Activated CD8-positive, alpha-beta memory T cell treated with anti-CD3 and anti-CD28 coated beads for 1 hour (primary cell): Measurements from ENCODE around the gene WNT10A.
A peak's percentile ranks its signal among the peaks of the same experiment; 100 is the strongest.
"Not testable (repeated sequence)": the region's sequence is repeated elsewhere in the genome, so short reads cannot be mapped to it uniquely, and the experiment has no call there.

Experiments used
- DNase-seq, 2 donors: peaks; one replicate each; pipeline ENCODE4 v3.0.0-alpha.2; 2020; ENCODE audit warnings: low read depth in 1 of 2; ENCODE audit errors: extremely low read depth in 1 of 2

WNT10A gene

GRCh38 chr2:218880102-218880858 lies at the start of gene WNT10A:
WNT10A (plus strand) TSS chr2:218880852; CDS start chr2:218880996, 144 bp downstream.
- peak; percentile 73 to 76 for DNase-seq

- DNase-seq = no peak
Measured at GRCh38 chr2:218831378-218831990, 49.2 kb upstream of the WNT10A start, which contains the start of gene PRKAG3. PRKAG3 (minus strand) TSS chr2:218831803.

GRCh38 chr2:218832081-218832480 lies 48.6 kb upstream of the WNT10A start:
- no peak for DNase-seq

DNA sequence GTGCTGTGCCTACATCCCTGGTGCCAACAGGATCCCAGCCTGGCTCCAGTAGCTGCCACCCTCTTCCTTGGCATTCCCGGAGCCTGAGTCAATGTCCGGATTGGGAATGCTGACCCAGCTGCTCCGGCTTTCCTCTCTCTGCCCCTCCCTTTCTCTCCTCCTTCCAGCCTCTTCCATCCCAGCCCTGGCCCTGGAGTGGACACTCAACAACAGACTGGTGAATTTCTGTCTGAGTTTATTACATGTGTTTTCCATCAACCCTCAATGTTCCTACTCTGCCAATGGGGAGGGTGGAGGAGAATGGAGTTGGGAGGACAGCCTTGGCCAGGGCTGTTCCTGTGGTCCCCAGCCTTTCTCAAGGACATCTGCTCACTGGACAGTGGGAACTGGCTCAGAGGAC lies 48.1 kb upstream of the WNT10A start:
- DNase-seq = no peak

- DNase-seq = no peak
Measured at GRCh38 chr2:218833023-218833609, 47.5 kb upstream of the WNT10A start.

DNA sequence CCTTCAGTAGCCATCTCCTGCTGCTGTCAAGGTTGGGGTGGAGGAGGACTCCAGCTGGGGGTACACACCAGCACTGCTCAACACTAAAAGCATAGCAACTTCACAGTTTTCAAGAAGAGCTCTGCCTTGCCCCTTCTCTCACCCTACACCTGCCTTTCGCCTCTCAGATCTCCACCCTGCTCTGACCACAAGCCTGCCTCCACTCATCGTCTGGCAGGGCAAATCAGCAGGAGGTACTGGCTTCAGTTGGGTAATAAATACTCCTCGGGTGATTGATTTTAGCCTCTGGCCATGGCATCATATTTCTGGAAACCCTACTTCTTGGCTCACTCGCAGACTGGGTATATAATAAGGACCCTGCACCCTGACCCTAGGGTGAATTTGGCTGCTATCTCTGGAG lies 46.0 kb upstream of the WNT10A start:
- DNase-seq = no peak

- DNase-seq = no peak
Measured at GRCh38 chr2:218837495-218837894, 43.2 kb upstream of the WNT10A start.

DNA sequence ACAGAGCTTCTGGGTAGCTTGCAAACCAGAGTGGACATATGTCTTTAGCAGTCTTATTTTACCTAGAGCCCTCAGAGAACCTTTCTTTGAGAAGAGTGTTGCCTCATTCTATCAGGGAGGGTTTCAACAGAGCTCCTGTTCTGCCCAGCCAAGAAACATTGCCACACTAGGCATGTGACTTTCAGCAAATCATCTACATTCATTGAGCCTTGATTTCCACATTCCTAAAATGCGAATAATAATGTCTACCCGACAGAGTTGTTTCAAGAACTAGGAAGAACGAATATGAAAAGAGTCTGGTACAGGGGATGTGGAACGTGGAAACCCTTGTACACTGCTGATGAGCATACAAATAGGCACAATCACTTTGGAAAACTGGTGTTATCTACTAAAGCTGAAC lies 41.2 kb upstream of the WNT10A start:
- DNase-seq = no peak

- DNase-seq = no peak
Measured at GRCh38 chr2:218839888-218840287, 40.8 kb upstream of the WNT10A start.

- DNase-seq = not testable (repeated sequence)
Measured at GRCh38 chr2:218844334-218844733, 36.3 kb upstream of the WNT10A start.

DNA sequence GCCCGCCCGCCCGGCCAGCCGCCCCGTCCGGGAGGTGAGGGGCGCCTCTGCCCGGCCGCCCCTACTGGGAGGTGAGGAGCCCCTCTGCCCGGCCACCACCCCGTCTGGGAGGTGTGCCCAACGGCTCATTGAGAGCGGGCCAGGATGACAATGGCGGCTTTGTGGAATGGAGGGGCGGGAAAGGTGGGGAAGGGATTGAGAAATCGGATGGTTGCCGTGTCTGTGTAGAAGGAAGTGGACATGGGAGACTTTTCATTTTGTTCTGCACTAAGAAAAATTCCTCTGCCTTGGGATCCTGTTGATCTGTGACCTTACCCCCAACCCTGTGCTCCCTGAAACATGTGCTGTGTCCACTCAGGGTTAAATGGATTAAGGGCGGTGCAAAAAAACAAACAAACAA lies 33.7 kb upstream of the WNT10A start:
- DNase-seq = not testable (repeated sequence)

DNA sequence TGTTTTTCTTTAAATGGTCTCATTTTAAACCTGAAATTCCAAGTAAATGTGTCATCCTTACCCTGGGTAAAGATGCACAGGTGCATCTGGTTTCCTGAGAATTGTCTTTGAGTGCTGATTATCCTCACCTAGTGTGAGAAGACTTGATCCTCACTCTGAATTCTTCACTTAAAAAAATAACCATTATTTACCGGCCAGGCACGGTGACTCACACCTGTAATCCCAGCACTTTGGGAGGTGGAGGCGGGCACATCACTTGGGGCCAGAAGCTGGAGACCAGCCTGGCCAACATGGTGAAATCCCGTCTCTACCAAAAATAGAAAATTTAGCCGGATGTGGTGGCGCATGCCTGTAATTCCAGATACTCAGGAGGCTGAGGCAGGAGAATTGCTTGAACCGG lies 30.9 kb upstream of the WNT10A start:
- DNase-seq = no peak

GRCh38 chr2:218850796-218851195 lies 29.9 kb upstream of the WNT10A start:
- no peak for DNase-seq

- DNase-seq = no peak
Measured at GRCh38 chr2:218851286-218851685, 29.4 kb upstream of the WNT10A start.

- DNase-seq = peak; percentile 18 to 58
Measured at GRCh38 chr2:218852911-218853667, 27.6 kb upstream of the WNT10A start.

DNA sequence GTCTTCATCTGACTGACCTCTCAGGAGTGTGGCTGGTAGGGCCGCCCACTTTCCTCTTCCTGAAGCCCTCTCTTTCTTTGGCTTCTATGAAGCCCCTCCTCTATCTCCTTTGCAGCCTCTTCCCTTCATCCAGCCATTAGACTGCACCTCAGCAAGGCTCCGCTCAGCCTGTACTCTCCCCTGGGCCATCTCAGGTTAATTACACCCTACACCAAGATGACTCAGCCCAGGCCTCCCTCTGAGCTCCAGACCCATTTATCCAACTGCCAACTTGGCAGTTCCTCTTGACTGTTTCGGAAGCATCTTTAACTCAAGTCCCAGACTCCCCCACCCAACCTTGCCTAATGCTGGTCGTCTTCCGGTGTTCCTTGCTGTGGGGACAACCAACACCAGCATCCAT lies 26.9 kb upstream of the WNT10A start:
- DNase-seq = no peak

DNA sequence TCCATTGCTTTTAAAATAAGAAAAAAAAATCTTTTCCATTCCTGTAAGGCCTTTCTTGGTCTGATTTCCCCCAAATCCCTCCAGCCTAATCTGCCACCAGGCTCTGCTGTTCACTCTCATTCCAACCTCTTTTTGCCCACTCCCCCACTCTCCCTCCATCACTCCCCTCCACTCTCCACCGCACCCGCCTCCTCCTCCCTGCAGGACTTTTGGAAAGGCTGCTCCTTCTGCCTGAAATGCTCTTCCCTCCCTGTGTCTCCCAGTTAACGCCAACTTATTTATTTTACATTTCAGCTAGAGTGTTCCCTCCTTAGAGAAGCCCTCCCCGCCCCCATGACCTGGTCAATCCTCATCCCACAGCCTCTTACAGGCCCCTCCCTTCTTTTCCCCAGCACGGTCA lies 25.8 kb upstream of the WNT10A start:
- no peak for DNase-seq

DNA sequence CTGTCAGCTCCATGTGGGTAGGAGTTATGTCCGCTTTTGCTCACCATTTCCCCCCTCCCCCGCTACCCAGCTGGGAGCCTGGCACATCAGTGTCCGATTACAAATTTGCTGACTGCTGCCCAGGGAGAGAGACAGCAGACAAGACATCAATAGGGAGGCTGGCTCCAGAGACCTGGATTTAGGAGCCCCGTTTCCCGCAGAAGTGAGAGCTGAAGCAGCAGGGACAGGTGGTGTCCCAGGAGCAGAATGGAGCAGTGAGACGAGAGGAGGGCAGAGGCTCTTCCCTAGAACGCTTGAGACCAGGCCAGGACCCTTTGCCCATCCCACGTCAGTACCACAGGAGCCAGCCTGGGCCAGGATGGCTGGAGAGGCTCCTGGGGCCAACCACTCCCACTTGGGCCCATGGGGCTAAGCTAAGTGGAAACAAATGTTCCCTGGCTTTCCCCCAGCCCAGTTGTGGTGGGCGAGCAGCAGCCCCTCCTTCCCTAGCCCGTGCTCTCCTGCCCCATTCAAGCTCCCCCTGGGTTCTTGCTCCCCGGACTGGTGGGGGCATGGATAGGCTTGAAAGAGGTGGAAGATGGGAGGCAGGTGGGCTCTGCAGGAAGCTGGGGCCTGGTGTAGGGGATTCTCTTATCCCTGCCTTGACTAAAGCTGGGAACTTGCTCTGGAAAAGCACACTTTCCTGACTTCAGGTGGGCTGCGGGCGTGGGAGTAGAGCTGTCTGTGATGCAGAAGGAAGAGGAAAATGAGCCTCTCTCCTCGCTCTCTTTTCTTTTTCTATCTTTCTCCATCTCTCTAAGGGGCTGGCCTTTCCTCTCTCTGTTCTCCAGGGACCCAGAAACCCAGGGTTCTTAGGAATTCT lies 25.1 kb upstream of the WNT10A start:
- no peak for DNase-seq

- no peak for DNase-seq
Measured at GRCh38 chr2:218856167-218856895, 24.3 kb upstream of the WNT10A start.

- no peak for DNase-seq
Measured at GRCh38 chr2:218856896-218857243, 23.8 kb upstream of the WNT10A start.
